ENCODE measurements around the gene SDK2. TPM values are rescaled to one million over a fixed set of nuclear protein-coding genes. Genes with fewer than 3 reads are reported as not detected.
A peak's percentile ranks its signal among the peaks of the same experiment; 100 is the strongest.

SDK2 gene
- polyA plus RNA-seq, 1 of the 3 experiments (the other 2 are of a cell fraction) = 0.02 TPM

DNA sequence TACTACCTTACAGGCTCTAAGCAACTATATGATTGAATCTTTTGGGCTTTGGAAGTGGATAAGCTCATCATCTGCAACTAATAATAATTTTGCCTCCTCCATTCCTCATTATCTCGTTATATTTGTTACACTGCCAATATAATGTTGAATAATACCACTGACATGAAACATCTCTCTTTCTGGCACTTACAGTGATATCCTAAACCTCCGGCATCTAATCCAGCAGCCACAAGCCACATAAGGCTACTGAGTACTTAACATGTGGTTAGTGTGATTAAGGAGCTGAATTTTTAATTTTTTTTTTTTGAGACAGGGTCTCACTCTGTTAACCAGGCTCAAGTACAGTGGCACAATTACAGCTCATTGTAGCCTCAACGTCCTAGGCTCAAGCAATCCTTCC lies 342.1 kb downstream of the SDK2 start:
- CTCF ChIA-PET = interaction anchor here (0.9 to 2.8 kb wide), 13 partner anchors 9 to 575 kb away, joined by 3 to 21 read pairs (median 4); no protein-coding TSS in a partner anchor
- POLR2A ChIA-PET = interaction anchor here (1.1 kb wide), 1 partner anchor 40 kb away, joined by 6 read pairs; no protein-coding TSS in a partner anchor
- Histone ChIP-seq H3F3A (replicated peaks; ENCODE audit: insufficient read depth) (peaks cover 45% of the 10 kb centered on the region), H3K9ac (no peak overlapping the region), H3K4me2 (no peak overlapping the region), H3K4me1 (ENCODE audit: control insufficient read depth in 1 of 2, insufficient read depth in 2 of 2, low read depth in 1 of 2, low read length in 1 of 2) (peaks cover 65 to 77% of the 10 kb centered on the region in 2 experiments), H3K27me3 (ENCODE audit: insufficient read depth) (no peaks in the 10 kb centered on the region), H3K36me3 (replicated peaks in 1 of 2; ENCODE audit: control insufficient read depth in 1 of 2, insufficient read depth in 2 of 2, low read length in 1 of 2) (peaks cover 0 to 4% of the 10 kb centered on the region in 2 experiments), H3K9me2 (no peaks in the 10 kb centered on the region), H3K79me2 (ENCODE audit: insufficient read depth) (peaks cover 100% of the 10 kb centered on the region), H2AFZ (ENCODE audit: low read depth) (no peak overlapping the region), H3K9me3 (no peaks in the 10 kb centered on the region), H3K4me3 (ENCODE audit: low read depth in 2 of 2, low read length in 1 of 2) (no peak overlapping the region), H3K27ac (ENCODE audit: low read depth in 2 of 2, low read length in 1 of 2) (peak overlapping the region; percentile 2 to 17; a peak in 3 of 4 replicates), H4K20me1 (ENCODE audit: insufficient read depth) (peaks cover 51% of the 10 kb centered on the region)
- 42% methylated on average over 3 of the region's 3 CpGs for WGBS (ENCODE audit: low lambda C conversion rate)
- DNase-seq = no peak
- no peak for TF ChIP-seq JUND (IDR thresholded peaks at IDR 0.05)
- TF ChIP-seq, protein P1, sequence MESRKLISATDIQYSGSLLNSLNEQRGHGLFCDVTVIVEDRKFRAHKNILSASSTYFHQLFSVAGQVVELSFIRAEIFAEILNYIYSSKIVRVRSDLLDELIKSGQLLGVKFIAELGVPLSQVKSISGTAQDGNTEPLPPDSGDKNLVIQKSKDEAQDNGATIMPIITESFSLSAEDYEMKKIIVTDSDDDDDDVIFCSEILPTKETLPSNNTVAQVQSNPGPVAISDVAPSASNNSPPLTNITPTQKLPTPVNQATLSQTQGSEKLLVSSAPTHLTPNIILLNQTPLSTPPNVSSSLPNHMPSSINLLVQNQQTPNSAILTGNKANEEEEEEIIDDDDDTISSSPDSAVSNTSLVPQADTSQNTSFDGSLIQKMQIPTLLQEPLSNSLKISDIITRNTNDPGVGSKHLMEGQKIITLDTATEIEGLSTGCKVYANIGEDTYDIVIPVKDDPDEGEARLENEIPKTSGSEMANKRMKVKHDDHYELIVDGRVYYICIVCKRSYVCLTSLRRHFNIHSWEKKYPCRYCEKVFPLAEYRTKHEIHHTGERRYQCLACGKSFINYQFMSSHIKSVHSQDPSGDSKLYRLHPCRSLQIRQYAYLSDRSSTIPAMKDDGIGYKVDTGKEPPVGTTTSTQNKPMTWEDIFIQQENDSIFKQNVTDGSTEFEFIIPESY (IDR thresholded peaks at IDR 0.05; ENCODE audit: borderline replicate concordance, low read depth) = no peak
- TF ChIP-seq MEF2A (IDR thresholded peaks at IDR 0.05; ENCODE audit: borderline replicate concordance, low read depth) = no peak
- no peak for TF ChIP-seq TAF1 (IDR thresholded peaks at IDR 0.05; ENCODE audit: borderline replicate concordance, low read depth, low read length)
- no peak for TF ChIP-seq TEAD4 (IDR thresholded peaks at IDR 0.05; ENCODE audit: borderline replicate concordance, insufficient read depth)
- no peak for TF ChIP-seq YY1 (IDR thresholded peaks at IDR 0.05; ENCODE audit: low read depth)
- TF ChIP-seq, protein P2, sequence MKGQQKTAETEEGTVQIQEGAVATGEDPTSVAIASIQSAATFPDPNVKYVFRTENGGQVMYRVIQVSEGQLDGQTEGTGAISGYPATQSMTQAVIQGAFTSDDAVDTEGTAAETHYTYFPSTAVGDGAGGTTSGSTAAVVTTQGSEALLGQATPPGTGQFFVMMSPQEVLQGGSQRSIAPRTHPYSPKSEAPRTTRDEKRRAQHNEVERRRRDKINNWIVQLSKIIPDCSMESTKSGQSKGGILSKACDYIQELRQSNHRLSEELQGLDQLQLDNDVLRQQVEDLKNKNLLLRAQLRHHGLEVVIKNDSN (IDR thresholded peaks at IDR 0.05; ENCODE audit: borderline replicate concordance, low read depth) = no peak
- no peak for TF ChIP-seq RAD21 (IDR thresholded peaks at IDR 0.05; ENCODE audit: low read length)
- TF ChIP-seq MXI1 (IDR thresholded peaks at IDR 0.05; ENCODE audit: low read depth, low read length) = 0 out of 2 replicates have a peak, but pooled peaks have one; percentile 19
- peak; percentile 92 for TF ChIP-seq TCF12 (IDR thresholded peaks at IDR 0.05)
- TF ChIP-seq NRF1 (IDR thresholded peaks at IDR 0.05; ENCODE audit: low read depth, low read length) = no peak
- peak; percentile 70; the same call in 1 of the 2 replicates for TF ChIP-seq POLR2AphosphoS5 (IDR thresholded peaks at IDR 0.05; ENCODE audit: low read depth, low read length)
- TF ChIP-seq FOXJ3 (CRISPR knock-in tag; IDR thresholded peaks at IDR 0.05) = no peak
- no peak for TF ChIP-seq SMC3 (IDR thresholded peaks at IDR 0.05; ENCODE audit: low read depth, low read length)
- TF ChIP-seq RFX5 (IDR thresholded peaks at IDR 0.05; ENCODE audit: low read length) = no peak
- TF ChIP-seq EP300 (IDR thresholded peaks at IDR 0.05; ENCODE audit: borderline replicate concordance in 1 of 2, low read depth in 1 of 2, low read length in 1 of 2) = peak in 1 of 2 experiments; percentile 86; a peak in 2 of 4 replicates
- TF ChIP-seq, protein P3, sequence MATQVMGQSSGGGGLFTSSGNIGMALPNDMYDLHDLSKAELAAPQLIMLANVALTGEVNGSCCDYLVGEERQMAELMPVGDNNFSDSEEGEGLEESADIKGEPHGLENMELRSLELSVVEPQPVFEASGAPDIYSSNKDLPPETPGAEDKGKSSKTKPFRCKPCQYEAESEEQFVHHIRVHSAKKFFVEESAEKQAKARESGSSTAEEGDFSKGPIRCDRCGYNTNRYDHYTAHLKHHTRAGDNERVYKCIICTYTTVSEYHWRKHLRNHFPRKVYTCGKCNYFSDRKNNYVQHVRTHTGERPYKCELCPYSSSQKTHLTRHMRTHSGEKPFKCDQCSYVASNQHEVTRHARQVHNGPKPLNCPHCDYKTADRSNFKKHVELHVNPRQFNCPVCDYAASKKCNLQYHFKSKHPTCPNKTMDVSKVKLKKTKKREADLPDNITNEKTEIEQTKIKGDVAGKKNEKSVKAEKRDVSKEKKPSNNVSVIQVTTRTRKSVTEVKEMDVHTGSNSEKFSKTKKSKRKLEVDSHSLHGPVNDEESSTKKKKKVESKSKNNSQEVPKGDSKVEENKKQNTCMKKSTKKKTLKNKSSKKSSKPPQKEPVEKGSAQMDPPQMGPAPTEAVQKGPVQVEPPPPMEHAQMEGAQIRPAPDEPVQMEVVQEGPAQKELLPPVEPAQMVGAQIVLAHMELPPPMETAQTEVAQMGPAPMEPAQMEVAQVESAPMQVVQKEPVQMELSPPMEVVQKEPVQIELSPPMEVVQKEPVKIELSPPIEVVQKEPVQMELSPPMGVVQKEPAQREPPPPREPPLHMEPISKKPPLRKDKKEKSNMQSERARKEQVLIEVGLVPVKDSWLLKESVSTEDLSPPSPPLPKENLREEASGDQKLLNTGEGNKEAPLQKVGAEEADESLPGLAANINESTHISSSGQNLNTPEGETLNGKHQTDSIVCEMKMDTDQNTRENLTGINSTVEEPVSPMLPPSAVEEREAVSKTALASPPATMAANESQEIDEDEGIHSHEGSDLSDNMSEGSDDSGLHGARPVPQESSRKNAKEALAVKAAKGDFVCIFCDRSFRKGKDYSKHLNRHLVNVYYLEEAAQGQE (IDR thresholded peaks at IDR 0.05; ENCODE audit: low read depth, low read length) = no peak
- TF ChIP-seq CHD2 (IDR thresholded peaks at IDR 0.05; ENCODE audit: low read length, partially characterized antibody) = peak; percentile 29
- TF ChIP-seq RCOR1 (IDR thresholded peaks at IDR 0.05; ENCODE audit: low read length) = peak; percentile 92
- TF ChIP-seq FOSL2 (IDR thresholded peaks at IDR 0.05; ENCODE audit: borderline replicate concordance, low read depth) = 0 out of 2 replicates have a peak, but pooled peaks have one; percentile 2
- no peak for TF ChIP-seq ELF1 (IDR thresholded peaks at IDR 0.05)
- no peak for TF ChIP-seq FOXM1 (IDR thresholded peaks at IDR 0.05; ENCODE audit: low read depth)
- TF ChIP-seq SIN3A (IDR thresholded peaks at IDR 0.05; ENCODE audit: borderline replicate concordance, low read depth, low read length) = 0 out of 2 replicates have a peak, but pooled peaks have one; percentile 25
- peak; percentile 70 for TF ChIP-seq PBX3 (IDR thresholded peaks at IDR 0.05)
- no peak for TF ChIP-seq CTCF (IDR thresholded peaks at IDR 0.05)
